Karpas-422 (cell line): ENCODE data around the gene NELL2. TPM values are rescaled to one million over a fixed set of nuclear protein-coding genes. Genes with fewer than 3 reads are reported as not detected.
A peak's percentile ranks its signal among the peaks of the same experiment; 100 is the strongest.

ENCODE experiments used
- DNase-seq: peaks from one replicate; pipeline ENCODE4 v3.0.0-alpha.2; 2015
- H2AFZ ChIP-seq: fragments of 200-600 bp; sonication (generic); 2 replicates; pipeline ENCODE4 v1.6.1; 2014; ENCODE audit warnings: antibody characterized with exemption, low read length, mixed read lengths
- H3K27ac ChIP-seq: fragments of 200-600 bp; sonication (generic); 2 replicates; pipeline ENCODE4 v1.5.1; 2014; ENCODE audit warnings: mild to moderate bottlenecking, low read length, moderate library complexity
- H3K27me3 ChIP-seq: fragments of 200-600 bp; sonication (generic); 2 replicates; pipeline ENCODE4 v1.6.1; 2014; ENCODE audit warnings: low read length, mixed read lengths
- H3K36me3 ChIP-seq: fragments of 200-600 bp; sonication (generic); 2 replicates; pipeline ENCODE4 v1.6.1; 2014; ENCODE audit warnings: low read length, mixed read lengths; ENCODE audit not compliant: insufficient read depth
- H3K4me1 ChIP-seq: fragments of 200-600 bp; sonication (generic); 2 replicates; pipeline ENCODE4 v1.6.1; 2014; ENCODE audit warnings: mild to moderate bottlenecking, low read length, mixed read lengths
- H3K4me2 ChIP-seq: fragments of 200-600 bp; sonication (generic); 2 replicates; pipeline ENCODE4 v1.6.1; 2014; ENCODE audit warnings: low read length, low read depth, mild to moderate bottlenecking; ENCODE audit not compliant: poor library complexity, severe bottlenecking
- H3K4me3 ChIP-seq: fragments of 200-600 bp; sonication (generic); 2 replicates; pipeline ENCODE4 v1.5.1; 2014; ENCODE audit warnings: mild to moderate bottlenecking, antibody characterized with exemption, low read length, mixed read lengths
- H3K79me2 ChIP-seq: fragments of 200-600 bp; sonication (generic); 2 replicates; pipeline ENCODE4 v1.6.1; 2014; ENCODE audit warnings: mild to moderate bottlenecking, low read length, mixed read lengths
- H3K9ac ChIP-seq: fragments of 200-600 bp; sonication (generic); 2 replicates; pipeline ENCODE4 v1.6.0; 2014; ENCODE audit warnings: low read length
- H3K9me2 ChIP-seq: fragments of 200-600 bp; sonication (generic), shearing (Covaris generic); replicated peaks from 2 replicates; pipeline ENCODE4 v1.6.0; 2014; ENCODE audit warnings: mild to moderate bottlenecking, low read length, moderate library complexity; ENCODE audit not compliant: insufficient read depth
- H3K9me3 ChIP-seq: fragments of 300-700, 200-600 bp; sonication (generic); 2 replicates; pipeline ENCODE4 v1.6.1; 2014; ENCODE audit warnings: low read length, mixed read lengths
- H4K20me1 ChIP-seq: fragments of 200-600 bp; sonication (generic); 2 replicates; pipeline ENCODE4 v1.6.1; 2014; ENCODE audit warnings: mild to moderate bottlenecking, antibody characterized with exemption, low read length, low read depth; ENCODE audit not compliant: insufficient read depth
- total RNA-seq: library from RNA; depleted of rRNA; stranded (reverse); fragments of >200 nt; shearing (Covaris generic); gene quantifications from 2 replicates; pipeline ENCODE4 v1.2.3, GENCODE V29; 2014; ENCODE audit warnings: low replicate concordance

The NELL2 gene
- total RNA-seq, 1 experiment from 2014 or later = 188 TPM

- Histone ChIP-seq H3K36me3 (peaks cover 8% of the 10 kb centered on the region), H3K9me2 (no peaks in the 10 kb centered on the region), H3K9ac (no peak overlapping the region), H4K20me1 (no peaks in the 10 kb centered on the region), H3K4me1 (peaks cover 83% of the 10 kb centered on the region), H3K4me2 (no peak overlapping the region), H2AFZ (no peak overlapping the region), H3K27ac (peak overlapping the region; percentile 34; the same call in 1 of the 2 replicates), H3K4me3 (no peak overlapping the region), H3K27me3 (no peaks in the 10 kb centered on the region), H3K79me2 (peaks cover 94% of the 10 kb centered on the region), H3K9me3 (no peaks in the 10 kb centered on the region)
- no peak for DNase-seq
Observed at GRCh38 chr12:44859998-44860689, 16.0 kb downstream of the NELL2 start.

- no peak overlapping the region for H3K4me3 ChIP-seq
- H3K27me3 ChIP-seq = no peaks in the 10 kb centered on the region
- 0 out of 2 replicates have a peak overlapping the region, but pooled peaks have one; percentile 15 for H3K27ac ChIP-seq
- no peak overlapping the region for H2AFZ ChIP-seq
- H3K36me3 ChIP-seq = peaks cover 3% of the 10 kb centered on the region; the same call in 1 of the 2 replicates
- H3K4me1 ChIP-seq = peaks cover 95% of the 10 kb centered on the region
- peaks cover 100% of the 10 kb centered on the region for H3K79me2 ChIP-seq
- no peak overlapping the region for H3K9ac ChIP-seq
- H3K4me2 ChIP-seq = no peak overlapping the region
- DNase-seq = no peak
- H3K9me3 ChIP-seq = no peaks in the 10 kb centered on the region
- H3K9me2 ChIP-seq = no peaks in the 10 kb centered on the region
- H4K20me1 ChIP-seq = no peaks in the 10 kb centered on the region
Observed at GRCh38 chr12:44858226-44858855, 17.8 kb downstream of the NELL2 start.

GRCh38 chr12:44852483-44852882 is 23.6 kb downstream of the NELL2 start:
- H3K36me3 ChIP-seq = no peaks in the 10 kb centered on the region
- H3K79me2 ChIP-seq = peaks cover 97% of the 10 kb centered on the region
- H3K27me3 ChIP-seq = no peaks in the 10 kb centered on the region
- H3K4me2 ChIP-seq = peak overlapping the region; percentile 43
- no peak for DNase-seq
- peak overlapping the region; percentile 5; the same call in 1 of the 2 replicates for H3K4me3 ChIP-seq
- H3K27ac ChIP-seq = peak overlapping the region; percentile 85
- H4K20me1 ChIP-seq = no peaks in the 10 kb centered on the region
- H3K9me3 ChIP-seq = no peaks in the 10 kb centered on the region
- H3K4me1 ChIP-seq = peaks cover 99% of the 10 kb centered on the region
- H2AFZ ChIP-seq = no peak overlapping the region; the same call in 1 of the 2 replicates
- H3K9ac ChIP-seq = no peak overlapping the region
- H3K9me2 ChIP-seq = no peaks in the 10 kb centered on the region

GRCh38 chr12:44851586-44851985 is 24.5 kb downstream of the NELL2 start:
- H3K4me3 ChIP-seq = no peak overlapping the region
- H3K9ac ChIP-seq = 0 out of 2 replicates have a peak overlapping the region, but pooled peaks have one; percentile 5
- H3K4me1 ChIP-seq = peaks cover 96% of the 10 kb centered on the region
- peak overlapping the region; percentile 43 for H3K4me2 ChIP-seq
- no peaks in the 10 kb centered on the region for H3K9me2 ChIP-seq
- no peaks in the 10 kb centered on the region for H3K36me3 ChIP-seq
- H3K79me2 ChIP-seq = peaks cover 97% of the 10 kb centered on the region
- no peaks in the 10 kb centered on the region for H4K20me1 ChIP-seq
- H3K27ac ChIP-seq = peak overlapping the region; percentile 85
- no peak overlapping the region for H2AFZ ChIP-seq
- DNase-seq = peak; percentile 44
- H3K9me3 ChIP-seq = no peaks in the 10 kb centered on the region
- no peaks in the 10 kb centered on the region for H3K27me3 ChIP-seq

GRCh38 chr12:44848703-44849085 is 27.4 kb downstream of the NELL2 start:
- H3K79me2 ChIP-seq = peaks cover 95% of the 10 kb centered on the region
- H3K36me3 ChIP-seq = no peaks in the 10 kb centered on the region
- peak overlapping the region; percentile 25 for H3K9ac ChIP-seq
- H3K27ac ChIP-seq = peak overlapping the region; percentile 85
- H3K9me2 ChIP-seq = no peaks in the 10 kb centered on the region
- peaks cover 68% of the 10 kb centered on the region for H3K4me1 ChIP-seq
- no peaks in the 10 kb centered on the region for H4K20me1 ChIP-seq
- H2AFZ ChIP-seq = no peak overlapping the region
- peak overlapping the region; percentile 26 for H3K4me3 ChIP-seq
- peak; percentile 77 for DNase-seq
- H3K9me3 ChIP-seq = no peaks in the 10 kb centered on the region
- no peaks in the 10 kb centered on the region for H3K27me3 ChIP-seq
- H3K4me2 ChIP-seq = peak overlapping the region; percentile 46

GRCh38 chr12:44847888-44848702 is 28.0 kb downstream of the NELL2 start:
- peak overlapping the region; percentile 46 for H3K4me2 ChIP-seq
- peak overlapping the region; percentile 26 for H3K4me3 ChIP-seq

GRCh38 chr12:44847403-44847802 is 28.7 kb downstream of the NELL2 start:
- no peaks in the 10 kb centered on the region for H4K20me1 ChIP-seq
- H3K27ac ChIP-seq = peak overlapping the region; percentile 85
- no peak for DNase-seq
- peaks cover 55% of the 10 kb centered on the region for H3K4me1 ChIP-seq
- 0 out of 2 replicates have a peak overlapping the region, but pooled peaks have one; percentile 18 for H2AFZ ChIP-seq
- H3K9me2 ChIP-seq = no peaks in the 10 kb centered on the region
- H3K79me2 ChIP-seq = peaks cover 95% of the 10 kb centered on the region
- H3K4me2 ChIP-seq = peak overlapping the region; percentile 46
- no peaks in the 10 kb centered on the region for H3K27me3 ChIP-seq
- H3K4me3 ChIP-seq = no peak overlapping the region
- no peaks in the 10 kb centered on the region for H3K36me3 ChIP-seq
- no peaks in the 10 kb centered on the region for H3K9me3 ChIP-seq
- no peak overlapping the region for H3K9ac ChIP-seq

More at GRCh38 chr12:44847888-44848702, 28.0 kb downstream of the NELL2 start:
- no peaks in the 10 kb centered on the region for H3K36me3 ChIP-seq
- H3K9me3 ChIP-seq = no peaks in the 10 kb centered on the region
- no peaks in the 10 kb centered on the region for H4K20me1 ChIP-seq
- H3K9me2 ChIP-seq = no peaks in the 10 kb centered on the region
- H3K27me3 ChIP-seq = no peaks in the 10 kb centered on the region
- H3K4me1 ChIP-seq = peaks cover 62% of the 10 kb centered on the region
- H3K27ac ChIP-seq = peak overlapping the region; percentile 85
- peak overlapping the region; percentile 25 for H3K9ac ChIP-seq
- H3K79me2 ChIP-seq = peaks cover 95% of the 10 kb centered on the region
- DNase-seq = peak; percentile 64
- H2AFZ ChIP-seq = 0 out of 2 replicates have a peak overlapping the region, but pooled peaks have one; percentile 18
